COR-L47 (cell line): ENCODE results near the gene ADIPOR2.
"Not testable (repeated sequence)": the region's sequence is repeated elsewhere in the genome, so short reads cannot be mapped to it uniquely, and the experiment has no call there.

ENCODE experiments used
- DNase-seq: peaks from one replicate; lab custom pipeline; 2025; lab: John Stamatoyannopoulos, UW

Gene ADIPOR2

GRCh38 chr12:1812650-1813302 is 121.9 kb downstream of the ADIPOR2 start:
- DNase-seq = no peak

- DNase-seq = no peak
Measured at GRCh38 chr12:1814266-1814665, 123.4 kb downstream of the ADIPOR2 start.

GRCh38 chr12:1815108-1815507 is 124.2 kb downstream of the ADIPOR2 start:
- DNase-seq = no peak

- no peak for DNase-seq
Measured at GRCh38 chr12:1815814-1816729, 125.2 kb downstream of the ADIPOR2 start.

GRCh38 chr12:1816730-1817348 is 126.0 kb downstream of the ADIPOR2 start:
- DNase-seq = no peak

- not testable (repeated sequence) for DNase-seq
Measured at GRCh38 chr12:1817928-1818327, 127.1 kb downstream of the ADIPOR2 start.

- no peak for DNase-seq
Measured at GRCh38 chr12:1819050-1819449, 128.2 kb downstream of the ADIPOR2 start.

- no peak for DNase-seq
Measured at GRCh38 chr12:1819571-1819970, 128.7 kb downstream of the ADIPOR2 start.

- DNase-seq = no peak
Measured at GRCh38 chr12:1820191-1820895, 129.5 kb downstream of the ADIPOR2 start, which contains the start of gene LRTM2. Gene LRTM2, plus strand, starts transcription at chr12:1820565. Its CDS starts 7,584 bp downstream, at chr12:1828149.

- no peak for DNase-seq
Measured at GRCh38 chr12:1820896-1821291, 130.0 kb downstream of the ADIPOR2 start.

GRCh38 chr12:1821805-1822204 is 130.9 kb downstream of the ADIPOR2 start:
- DNase-seq = no peak

GRCh38 chr12:1822699-1823098 is 131.8 kb downstream of the ADIPOR2 start:
- no peak for DNase-seq

GRCh38 chr12:1823237-1823636 is 132.4 kb downstream of the ADIPOR2 start:
- no peak for DNase-seq

- no peak for DNase-seq
Measured at GRCh38 chr12:1825382-1826102, 134.7 kb downstream of the ADIPOR2 start.

GRCh38 chr12:1826401-1826800 is 135.5 kb downstream of the ADIPOR2 start:
- no peak for DNase-seq

- no peak for DNase-seq
Measured at GRCh38 chr12:1826867-1827705, 136.2 kb downstream of the ADIPOR2 start.

GRCh38 chr12:1827826-1828805 is 137.2 kb downstream of the ADIPOR2 start:
- no peak for DNase-seq

GRCh38 chr12:1828856-1829255 is 138.0 kb downstream of the ADIPOR2 start:
- no peak for DNase-seq

- no peak for DNase-seq
Measured at GRCh38 chr12:1829306-1829900, 138.5 kb downstream of the ADIPOR2 start.
